Measurements from ENCODE around the gene WNT9B.

The WNT9B gene

DNA sequence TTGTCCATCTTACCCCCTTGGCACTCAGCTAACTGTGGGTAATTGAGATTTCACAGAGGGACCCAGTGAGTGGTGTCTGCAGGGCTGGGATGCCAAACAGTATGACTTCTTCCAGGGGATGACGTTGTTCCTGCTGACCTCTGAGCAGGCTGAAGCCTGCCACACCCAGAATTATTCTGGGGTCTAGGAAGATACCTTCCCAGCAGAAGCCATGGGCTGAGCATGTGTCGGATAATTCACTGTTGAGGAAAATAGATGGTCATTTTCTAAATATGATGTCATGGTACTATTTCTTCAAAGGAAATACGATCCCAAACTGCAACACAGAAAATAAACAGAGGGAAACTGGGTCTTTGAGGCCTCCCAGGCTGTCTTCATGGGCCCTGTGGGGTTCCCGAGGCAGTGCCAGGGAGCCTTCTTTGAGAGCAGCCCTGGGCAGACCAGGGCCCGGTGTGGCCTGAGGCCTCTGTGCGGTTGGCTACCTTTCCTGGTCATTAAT, 17.4 kb downstream of the WNT9B start:
- Histone ChIP-seq H3K4me1 (peaks cover 42% of the 10 kb centered on the region), H3K9me3 (no peaks in the 10 kb centered on the region), H3K4me2 (no peak overlapping the region), H3K9ac (no peak overlapping the region), H4K20me1 (no peaks in the 10 kb centered on the region), H3K4me3 (no peak overlapping the region), H3K27ac (no peak overlapping the region), H3K36me3 (no peaks in the 10 kb centered on the region), H3K27me3 (no peaks in the 10 kb centered on the region)
- no peak for TF ChIP-seq Cebpa-rat (IDR thresholded peaks at IDR 0.05)

DNA sequence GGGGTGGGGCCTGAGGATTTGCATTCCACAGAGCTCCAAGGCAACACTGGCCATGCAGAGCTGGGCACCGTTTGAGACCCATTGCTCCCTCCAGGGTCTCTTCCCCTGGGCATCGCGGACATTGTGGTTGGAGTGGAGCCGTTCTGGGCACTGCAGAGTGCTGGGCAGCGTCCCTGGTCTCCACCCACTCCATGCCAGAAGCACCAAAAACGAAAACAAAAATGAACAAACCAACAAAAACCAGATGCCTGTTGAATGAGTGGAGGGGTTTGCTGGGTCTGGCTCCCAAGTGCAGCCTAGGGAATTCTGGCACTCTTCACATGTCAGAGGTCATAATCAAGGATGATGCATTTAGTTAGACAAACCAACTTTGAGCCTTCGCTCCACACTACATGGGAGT, 17.9 kb downstream of the WNT9B start:
- H3K4me1 ChIP-seq: peaks cover 42% of the 10 kb centered on the region
- H3K36me3 ChIP-seq: no peaks in the 10 kb centered on the region
- no peak overlapping the region for H3K4me3 ChIP-seq
- no peaks in the 10 kb centered on the region for H3K27me3 ChIP-seq
- no peaks in the 10 kb centered on the region for H3K9me3 ChIP-seq
- H3K27ac ChIP-seq: no peak overlapping the region
- no peak overlapping the region for H3K4me2 ChIP-seq
- no peak for TF ChIP-seq Cebpa-rat (IDR thresholded peaks at IDR 0.05)
- H3K9ac ChIP-seq: no peak overlapping the region
- no peaks in the 10 kb centered on the region for H4K20me1 ChIP-seq

DNA sequence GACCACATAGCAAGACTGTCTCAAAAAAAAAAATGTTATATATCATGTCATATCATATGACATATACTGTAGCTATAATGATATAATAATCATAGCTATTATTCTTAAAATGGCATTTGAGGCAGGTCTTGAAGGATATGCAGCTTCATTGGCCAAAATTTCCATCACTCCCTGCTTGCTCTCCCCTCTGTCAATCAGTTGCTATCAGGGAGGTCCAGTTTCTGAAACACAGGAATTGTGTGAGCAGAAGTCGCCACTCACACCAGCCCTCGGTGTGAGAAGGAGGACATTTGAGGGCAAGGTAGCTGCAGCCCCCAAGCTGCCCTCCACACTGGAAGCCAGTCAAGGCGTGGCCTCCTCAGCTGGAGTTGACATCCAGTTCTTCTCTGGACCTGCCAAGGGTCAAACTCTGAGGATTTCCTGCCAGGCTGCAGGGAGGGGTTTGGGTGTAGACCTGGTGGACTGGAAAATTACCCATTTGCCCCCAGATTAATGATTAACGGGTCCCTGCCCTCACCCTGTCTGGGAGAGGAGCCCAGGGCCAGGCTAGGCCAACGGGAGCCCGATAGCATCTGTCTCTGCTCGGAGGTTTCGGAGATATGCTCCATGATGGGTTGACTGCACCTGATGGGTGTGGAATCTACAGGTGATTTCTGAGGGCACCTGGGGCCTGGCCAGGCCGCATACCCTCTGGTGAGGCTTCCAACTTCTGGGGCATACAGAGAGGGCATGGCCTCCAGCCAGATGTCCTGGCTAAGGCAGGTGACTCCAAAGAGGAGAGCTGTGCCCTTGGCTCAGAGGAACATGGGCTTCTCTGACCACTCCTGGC, 18.8 kb downstream of the WNT9B start:
- Histone ChIP-seq H3K36me3 (no peaks in the 10 kb centered on the region), H3K9ac (no peak overlapping the region), H3K4me2 (no peak overlapping the region), H3K9me3 (no peaks in the 10 kb centered on the region), H3K27me3 (no peaks in the 10 kb centered on the region), H3K4me1 (peaks cover 42% of the 10 kb centered on the region), H3K27ac (no peak overlapping the region), H4K20me1 (no peaks in the 10 kb centered on the region), H3K4me3 (no peak overlapping the region)
- TF ChIP-seq Cebpa-rat (IDR thresholded peaks at IDR 0.05): no peak

- Histone ChIP-seq H3K27me3 (no peaks in the 10 kb centered on the region), H3K9me3 (no peaks in the 10 kb centered on the region), H3K27ac (no peak overlapping the region), H4K20me1 (no peaks in the 10 kb centered on the region), H3K4me2 (no peak overlapping the region), H3K4me1 (peaks cover 38% of the 10 kb centered on the region), H3K9ac (no peak overlapping the region), H3K4me3 (no peak overlapping the region), H3K36me3 (no peaks in the 10 kb centered on the region)
- TF ChIP-seq Cebpa-rat (IDR thresholded peaks at IDR 0.05): no peak
Observed at GRCh38 chr17:46872421-46872820, 21.0 kb downstream of the WNT9B start.

DNA sequence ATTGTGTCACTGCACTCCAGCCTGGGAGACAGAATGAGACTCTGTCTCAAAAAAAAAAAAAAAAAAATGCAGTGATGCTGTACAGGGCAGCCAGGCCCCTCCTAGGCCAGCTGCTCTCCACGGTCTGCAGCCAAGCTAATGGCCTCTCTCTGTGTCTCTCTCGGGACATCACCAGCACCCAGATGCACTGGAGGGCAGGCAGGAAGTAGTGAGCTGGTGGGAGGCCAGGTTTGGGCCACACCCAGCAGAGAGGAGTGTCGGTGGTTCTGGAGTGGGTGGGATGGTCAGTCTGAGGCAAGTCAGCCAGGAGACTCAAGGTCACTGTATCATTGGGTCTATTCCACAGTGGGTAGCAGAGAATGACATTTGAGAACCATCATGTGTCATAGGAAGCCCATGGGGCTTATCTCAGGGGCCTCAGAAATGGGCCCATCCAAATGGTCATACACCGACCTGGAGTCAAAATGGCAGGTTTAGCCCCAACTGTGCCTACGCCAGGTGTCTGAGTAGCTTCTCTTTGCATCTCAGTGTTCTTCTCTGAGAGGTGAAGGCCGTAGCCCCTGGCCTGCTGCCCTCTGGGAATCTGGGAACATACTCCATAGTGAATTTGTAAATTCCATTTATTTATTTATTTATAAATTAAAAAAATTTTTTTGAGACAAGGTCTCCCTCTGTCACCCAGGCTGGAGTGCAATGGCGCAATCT, 22.7 kb downstream of the WNT9B start:
- Histone ChIP-seq H3K36me3 (no peaks in the 10 kb centered on the region), H4K20me1 (no peaks in the 10 kb centered on the region), H3K4me2 (peak overlapping the region; percentile 53; the same call in 1 of the 2 replicates), H3K9ac (no peak overlapping the region), H3K4me3 (no peak overlapping the region), H3K4me1 (peaks cover 53% of the 10 kb centered on the region), H3K27me3 (no peaks in the 10 kb centered on the region), H3K27ac (no peak overlapping the region), H3K9me3 (no peaks in the 10 kb centered on the region)
- TF ChIP-seq Cebpa-rat (IDR thresholded peaks at IDR 0.05): no peak

DNA sequence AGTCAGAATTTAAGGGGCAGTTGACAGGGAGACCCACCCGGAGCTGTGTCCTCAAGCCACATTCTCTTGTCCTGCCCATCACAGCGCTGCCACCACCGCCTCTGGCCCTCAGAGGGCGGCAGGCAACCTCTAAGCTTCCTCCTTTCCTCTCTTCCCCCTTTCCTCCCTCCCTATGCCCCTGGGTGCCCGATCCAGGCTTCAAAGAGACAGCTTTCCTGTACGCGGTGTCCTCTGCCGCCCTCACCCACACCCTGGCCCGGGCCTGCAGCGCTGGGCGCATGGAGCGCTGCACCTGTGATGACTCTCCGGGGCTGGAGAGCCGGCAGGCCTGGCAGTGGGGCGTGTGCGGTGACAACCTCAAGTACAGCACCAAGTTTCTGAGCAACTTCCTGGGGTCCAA, 23.5 kb downstream of the WNT9B start:
- no peak overlapping the region for H3K9ac ChIP-seq
- peak overlapping the region; percentile 53 for H3K4me2 ChIP-seq
- H3K9me3 ChIP-seq: no peaks in the 10 kb centered on the region
- no peak overlapping the region for H3K27ac ChIP-seq
- no peaks in the 10 kb centered on the region for H3K36me3 ChIP-seq
- H3K4me3 ChIP-seq: no peak overlapping the region
- H3K27me3 ChIP-seq: no peaks in the 10 kb centered on the region
- no peaks in the 10 kb centered on the region for H4K20me1 ChIP-seq
- no peak for TF ChIP-seq Cebpa-rat (IDR thresholded peaks at IDR 0.05)
- peaks cover 53% of the 10 kb centered on the region for H3K4me1 ChIP-seq

GRCh38 chr17:46875849-46876352, 24.5 kb downstream of the WNT9B start:
- H3K27me3 ChIP-seq: no peaks in the 10 kb centered on the region
- no peak overlapping the region for H3K27ac ChIP-seq
- peaks cover 53% of the 10 kb centered on the region for H3K4me1 ChIP-seq
- H3K9ac ChIP-seq: no peak overlapping the region
- no peak overlapping the region for H3K4me3 ChIP-seq
- H3K9me3 ChIP-seq: no peaks in the 10 kb centered on the region
- no peak overlapping the region for H3K4me2 ChIP-seq
- no peaks in the 10 kb centered on the region for H4K20me1 ChIP-seq
- H3K36me3 ChIP-seq: no peaks in the 10 kb centered on the region
- TF ChIP-seq Cebpa-rat (IDR thresholded peaks at IDR 0.05): no peak

GRCh38 chr17:46876353-46876887, 25.0 kb downstream of the WNT9B start:
- H3K4me1 ChIP-seq: peaks cover 53% of the 10 kb centered on the region
- no peak overlapping the region for H3K4me3 ChIP-seq
- no peak overlapping the region for H3K9ac ChIP-seq
- no peaks in the 10 kb centered on the region for H4K20me1 ChIP-seq
- no peaks in the 10 kb centered on the region for H3K36me3 ChIP-seq
- no peaks in the 10 kb centered on the region for H3K27me3 ChIP-seq
- H3K4me2 ChIP-seq: no peak overlapping the region
- no peaks in the 10 kb centered on the region for H3K9me3 ChIP-seq
- H3K27ac ChIP-seq: no peak overlapping the region
- TF ChIP-seq Cebpa-rat (IDR thresholded peaks at IDR 0.05): no peak

DNA sequence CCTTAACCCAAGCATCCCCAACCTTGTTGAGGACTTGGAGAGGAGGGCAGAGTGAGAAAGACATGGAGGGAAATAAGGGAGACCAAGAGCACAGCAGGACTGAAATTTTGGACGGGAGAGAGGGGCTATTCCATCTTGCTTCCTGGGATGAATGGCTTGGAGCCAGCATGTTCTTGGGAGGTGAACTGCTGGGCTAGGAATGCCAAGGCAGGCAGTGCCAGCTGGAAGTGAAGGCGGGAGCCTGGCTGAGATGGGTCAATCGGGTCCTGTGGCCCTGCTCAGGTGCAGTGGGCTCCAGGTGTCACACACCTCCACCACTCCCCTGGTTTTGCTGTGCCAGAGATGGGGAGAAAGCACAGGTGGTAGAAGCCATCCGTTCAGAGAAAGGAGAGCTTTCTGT, 25.5 kb downstream of the WNT9B start:
- Histone ChIP-seq H3K9ac (no peak overlapping the region), H3K4me1 (peaks cover 53% of the 10 kb centered on the region), H3K9me3 (no peaks in the 10 kb centered on the region), H3K4me3 (no peak overlapping the region), H3K27ac (no peak overlapping the region), H3K36me3 (no peaks in the 10 kb centered on the region), H4K20me1 (no peaks in the 10 kb centered on the region), H3K4me2 (peak overlapping the region; percentile 63; the same call in 1 of the 2 replicates), H3K27me3 (no peaks in the 10 kb centered on the region)
- TF ChIP-seq Cebpa-rat (IDR thresholded peaks at IDR 0.05): no peak

DNA sequence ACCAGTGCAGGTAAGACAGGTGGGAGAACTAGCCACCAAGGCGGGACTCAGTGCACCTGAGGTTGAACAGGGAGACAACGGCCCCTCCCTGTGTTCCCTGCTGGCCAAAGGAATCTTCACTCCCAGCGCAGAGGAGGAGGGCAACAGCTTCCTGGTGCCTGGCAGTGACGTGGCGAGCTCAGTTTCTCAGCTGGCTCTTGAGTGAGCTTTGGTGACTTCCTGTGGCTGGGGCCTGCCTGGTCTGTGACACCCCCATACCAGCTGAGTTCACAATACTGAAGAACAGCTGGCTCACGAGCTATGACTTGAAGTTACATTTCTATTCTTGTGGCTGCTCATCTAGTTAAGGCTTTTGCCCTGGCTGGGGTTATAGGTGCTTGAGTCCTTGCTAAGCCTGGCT, 26.1 kb downstream of the WNT9B start:
- Histone ChIP-seq H3K4me2 (peak overlapping the region; percentile 63), H3K27ac (no peak overlapping the region), H3K4me1 (peaks cover 53% of the 10 kb centered on the region), H3K4me3 (no peak overlapping the region), H4K20me1 (no peaks in the 10 kb centered on the region), H3K9me3 (no peaks in the 10 kb centered on the region), H3K36me3 (no peaks in the 10 kb centered on the region), H3K9ac (0 out of 2 replicates have a peak overlapping the region, but pooled peaks have one; percentile 2), H3K27me3 (no peaks in the 10 kb centered on the region)
- no peak for TF ChIP-seq Cebpa-rat (IDR thresholded peaks at IDR 0.05)
